IgD-negative memory B cell (primary cell): ENCODE results near the gene CDH11. TPM values are rescaled to one million over a fixed set of nuclear protein-coding genes. Genes with fewer than 3 reads are reported as not detected.
A peak's percentile ranks its signal among the peaks of the same experiment; 100 is the strongest.

Experiments
- H3K27ac Mint-ChIP-seq, 3 donors: one replicate each; pipeline ENCODE4 v1.8.0; 2020 to 2022; ENCODE audit warnings: mild to moderate bottlenecking in 3 of 3, mixed read lengths in 3 of 3, moderate library complexity in 1 of 3
- H3K27me3 Mint-ChIP-seq: one replicate; pipeline ENCODE4 v1.8.0; 2021; ENCODE audit warnings: mixed read lengths
- H3K36me3 Mint-ChIP-seq: one replicate; pipeline ENCODE4 v1.8.0; 2020; ENCODE audit warnings: mild to moderate bottlenecking, mixed read lengths
- H3K4me1 Mint-ChIP-seq, 3 donors: one replicate each; pipeline ENCODE4 v1.8.0; 2020 to 2022; ENCODE audit warnings: mixed read lengths in 3 of 3, mild to moderate bottlenecking in 1 of 3
- H3K4me3 Mint-ChIP-seq, 4 donors: one replicate each; pipeline ENCODE4 v1.8.0; 2020 to 2022; ENCODE audit warnings: mild to moderate bottlenecking in 4 of 4, mixed read lengths in 4 of 4, moderate library complexity in 3 of 4
- H3K9me3 Mint-ChIP-seq, 3 donors: one replicate each; pipeline ENCODE4 v1.8.0; 2020 to 2021; ENCODE audit warnings: mixed read lengths in 3 of 3, mild to moderate bottlenecking in 1 of 3
- polyA plus RNA-seq: library from polyadenylated mRNA; unstranded; fragments of 300-500 nt; fragmentation: Illumina TruSeq; gene quantifications from one replicate; pipeline ENCODE4 v1.2.3, GENCODE V29; 2021

Gene CDH11
- polyA plus RNA-seq, 1 donor from 2014 or later, result not detected

DNA sequence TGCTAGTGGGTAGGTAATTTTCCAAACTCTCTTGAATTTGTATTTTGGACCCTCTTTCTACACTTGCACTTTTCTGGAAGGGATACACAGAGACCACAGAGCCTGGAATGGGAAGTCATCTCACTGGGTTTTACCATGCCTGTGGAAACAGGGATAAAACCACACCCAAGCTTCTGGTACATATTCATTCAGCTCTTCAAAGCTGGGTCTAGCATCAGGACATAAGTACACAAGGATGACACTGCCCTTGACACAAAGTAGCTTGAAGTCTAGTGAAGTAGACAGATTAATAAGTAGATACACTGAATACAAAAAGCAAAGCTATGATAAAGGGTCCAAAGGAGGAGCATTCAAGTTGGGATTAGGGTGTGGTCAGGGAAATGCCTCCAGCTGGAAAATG is 118.2 kb downstream of the CDH11 start:
- Mint-ChIP-seq H3K4me1 (no peaks in the 10 kb centered on the region), H3K4me3 (no peak overlapping the region), H3K27ac (peak overlapping the region in 1 of 3 donors; percentile 43), H3K36me3 (no peaks in the 10 kb centered on the region), H3K9me3 (peaks cover 1 to 19% (median 5%) of the 10 kb centered on the region in 3 donors), H3K27me3 (no peaks in the 10 kb centered on the region)

DNA sequence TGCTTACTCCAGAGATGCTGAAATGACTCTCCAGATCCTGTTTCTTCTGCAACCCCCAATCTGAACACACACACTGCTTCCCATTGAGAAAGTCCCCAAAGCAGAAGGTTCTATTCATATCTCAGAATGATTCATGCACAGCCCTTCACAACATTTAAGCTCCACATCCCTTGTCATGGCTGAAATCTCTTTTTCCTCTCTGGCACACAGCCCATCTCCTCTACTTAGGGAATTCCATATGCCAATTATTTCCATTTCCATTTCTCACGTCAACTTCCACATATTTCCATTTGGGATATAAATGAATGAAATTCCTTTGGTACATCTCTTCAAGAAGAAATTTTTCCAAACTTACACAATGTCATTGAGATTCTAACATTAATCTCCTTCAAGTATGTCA is 119.6 kb downstream of the CDH11 start:
- peaks cover 3 to 18% (median 5%) of the 10 kb centered on the region in 3 donors for H3K9me3 Mint-ChIP-seq
- no peaks in the 10 kb centered on the region for H3K4me1 Mint-ChIP-seq
- no peak overlapping the region for H3K27ac Mint-ChIP-seq
- no peaks in the 10 kb centered on the region for H3K27me3 Mint-ChIP-seq
- H3K4me3 Mint-ChIP-seq, result no peak overlapping the region
- H3K36me3 Mint-ChIP-seq, result no peaks in the 10 kb centered on the region

DNA sequence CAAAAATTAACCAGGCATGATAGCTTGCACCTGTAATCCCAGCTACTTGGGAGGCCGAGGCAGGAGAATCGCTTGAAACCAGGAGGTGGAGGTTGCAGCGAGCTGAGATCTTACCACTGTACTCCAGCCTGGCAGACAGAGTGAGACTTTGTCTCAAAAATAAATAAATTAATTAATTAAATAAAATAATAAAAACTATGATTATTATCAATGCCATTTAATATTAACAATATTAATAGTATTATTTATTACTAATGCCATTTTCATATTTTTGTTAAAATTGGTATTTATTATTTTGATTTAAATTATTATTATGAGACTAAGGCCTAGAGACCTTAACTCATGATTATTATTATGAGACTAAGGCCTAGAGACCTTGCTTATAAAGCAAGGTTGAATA is 121.2 kb downstream of the CDH11 start:
- Mint-ChIP-seq H3K27ac (no peak overlapping the region), H3K4me1 (no peaks in the 10 kb centered on the region), H3K36me3 (no peaks in the 10 kb centered on the region), H3K4me3 (no peak overlapping the region), H3K27me3 (no peaks in the 10 kb centered on the region), H3K9me3 (peaks cover 2 to 9% (median 7%) of the 10 kb centered on the region in 3 donors)

DNA sequence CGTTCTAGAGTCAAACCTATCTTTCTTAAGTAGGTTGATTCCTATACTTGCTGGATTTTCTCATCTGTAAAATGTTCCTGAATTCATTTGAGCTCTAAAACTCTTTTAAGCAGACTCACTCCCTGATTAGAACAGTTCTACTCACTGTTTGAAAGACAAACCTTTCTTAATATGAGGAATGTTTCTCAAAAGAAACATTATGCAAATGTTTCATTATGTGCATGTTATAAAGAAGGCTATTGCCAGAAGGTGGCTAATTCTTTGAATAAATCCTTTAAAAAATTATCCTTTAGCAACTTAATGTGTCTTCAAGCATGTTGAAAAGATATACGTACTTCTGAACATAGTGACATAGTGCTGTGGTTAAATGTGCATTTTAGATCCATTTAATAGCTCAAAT is 124.1 kb downstream of the CDH11 start:
- Mint-ChIP-seq H3K4me1 (no peaks in the 10 kb centered on the region), H3K36me3 (peaks cover 1% of the 10 kb centered on the region), H3K4me3 (no peak overlapping the region), H3K9me3 (peaks cover 2 to 6% (median 4%) of the 10 kb centered on the region in 3 donors), H3K27me3 (no peaks in the 10 kb centered on the region), H3K27ac (no peak overlapping the region)

DNA sequence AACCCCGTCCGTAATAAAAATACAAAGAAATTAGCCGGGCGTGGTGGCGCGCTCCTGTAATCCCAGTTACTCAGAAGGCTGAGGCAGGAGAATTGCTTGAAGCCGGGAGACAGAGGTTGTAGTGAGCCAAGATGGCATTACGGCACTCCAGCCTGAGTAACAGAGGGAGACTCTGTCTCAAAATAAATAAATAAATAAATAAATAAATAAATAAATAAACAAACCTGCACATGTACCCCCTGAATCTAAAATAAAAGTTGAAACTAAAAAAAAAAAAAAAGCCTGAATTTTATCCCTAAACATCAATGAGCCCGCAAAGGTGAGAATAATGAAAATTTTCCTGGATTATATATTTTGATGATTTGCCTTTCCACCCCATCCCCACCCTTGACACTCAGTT is 124.7 kb downstream of the CDH11 start:
- peaks cover 1% of the 10 kb centered on the region for H3K36me3 Mint-ChIP-seq

DNA sequence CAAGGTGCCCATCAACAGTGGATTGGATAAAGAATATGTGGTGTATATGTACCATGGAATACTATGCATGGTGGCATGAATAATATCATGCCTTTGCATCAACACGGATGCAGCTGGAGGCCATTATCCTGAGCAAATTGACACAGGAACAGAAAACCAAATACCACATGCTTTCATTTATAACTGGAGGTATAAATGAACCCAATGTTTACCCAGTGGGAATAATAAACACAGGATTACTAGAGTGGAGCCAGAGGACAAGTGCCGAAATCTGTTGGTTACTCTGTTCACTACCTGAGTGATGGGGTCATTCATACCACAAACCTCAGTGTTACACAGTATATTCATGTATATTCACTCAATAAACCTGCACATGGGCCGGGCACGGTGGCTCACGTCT is 125.2 kb downstream of the CDH11 start:
- no peak overlapping the region for H3K27ac Mint-ChIP-seq
- no peaks in the 10 kb centered on the region for H3K4me1 Mint-ChIP-seq
- H3K27me3 Mint-ChIP-seq, result no peaks in the 10 kb centered on the region
- H3K9me3 Mint-ChIP-seq, result peaks cover 0 to 4% (median 2%) of the 10 kb centered on the region in 3 donors
- no peak overlapping the region for H3K4me3 Mint-ChIP-seq
- peaks cover 1% of the 10 kb centered on the region for H3K36me3 Mint-ChIP-seq

More for the DNA sequence above, 124.7 kb downstream of the CDH11 start:
- peaks cover under 1 to 4% (median 2%) of the 10 kb centered on the region in 3 donors for H3K9me3 Mint-ChIP-seq
- no peak overlapping the region for H3K27ac Mint-ChIP-seq
- no peaks in the 10 kb centered on the region for H3K4me1 Mint-ChIP-seq
- H3K4me3 Mint-ChIP-seq, result no peak overlapping the region
- no peaks in the 10 kb centered on the region for H3K27me3 Mint-ChIP-seq

DNA sequence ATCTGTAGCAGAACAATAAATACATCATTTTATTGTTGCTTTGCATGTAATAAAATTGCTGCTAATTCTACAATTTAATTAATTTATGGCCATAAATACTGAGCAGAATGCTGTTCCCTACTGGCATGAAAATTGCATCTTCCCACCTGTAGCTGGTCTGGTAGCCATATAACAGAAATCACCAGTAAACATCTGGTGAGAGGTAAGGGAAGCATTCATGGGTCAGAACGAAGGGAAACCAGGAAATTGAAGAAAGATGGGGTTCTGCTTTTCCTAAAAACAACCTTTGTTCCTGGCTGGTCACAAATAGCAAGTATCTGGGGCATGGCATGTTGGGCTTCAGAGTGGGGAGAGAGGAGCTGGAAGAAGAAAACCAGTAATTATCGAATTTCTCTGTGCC is 128.4 kb downstream of the CDH11 start:
- H3K36me3 Mint-ChIP-seq, result peaks cover 1% of the 10 kb centered on the region
- no peaks in the 10 kb centered on the region for H3K27me3 Mint-ChIP-seq
- no peak overlapping the region for H3K4me3 Mint-ChIP-seq
- no peak overlapping the region for H3K27ac Mint-ChIP-seq
- peaks cover 2 to 5% (median 2%) of the 10 kb centered on the region in 3 donors for H3K9me3 Mint-ChIP-seq
- no peaks in the 10 kb centered on the region for H3K4me1 Mint-ChIP-seq

DNA sequence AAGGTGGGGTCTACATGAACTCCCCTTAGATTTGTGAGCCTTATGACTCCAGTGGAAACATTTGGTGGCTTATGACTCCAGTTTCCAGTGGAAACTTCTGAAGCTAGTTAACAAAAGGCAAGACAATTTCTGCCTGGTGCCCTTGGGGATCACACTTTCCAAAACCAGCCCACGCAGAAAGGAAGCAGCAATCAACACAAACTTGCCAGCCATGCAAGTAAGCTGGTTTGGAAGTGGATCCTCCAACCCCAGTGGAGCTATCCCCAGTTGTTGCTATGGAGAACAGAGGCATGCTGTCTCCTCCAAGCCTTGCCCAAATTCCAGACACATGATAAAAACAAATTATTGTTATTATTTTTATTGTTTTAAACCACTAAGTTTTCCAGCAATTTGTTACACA is 130.9 kb downstream of the CDH11 start:
- Mint-ChIP-seq H3K4me3 (no peak overlapping the region), H3K27ac (no peak overlapping the region), H3K9me3 (peaks cover 0 to 10% (median 2%) of the 10 kb centered on the region in 3 donors), H3K27me3 (no peaks in the 10 kb centered on the region), H3K36me3 (peaks cover 1% of the 10 kb centered on the region), H3K4me1 (no peaks in the 10 kb centered on the region)

DNA sequence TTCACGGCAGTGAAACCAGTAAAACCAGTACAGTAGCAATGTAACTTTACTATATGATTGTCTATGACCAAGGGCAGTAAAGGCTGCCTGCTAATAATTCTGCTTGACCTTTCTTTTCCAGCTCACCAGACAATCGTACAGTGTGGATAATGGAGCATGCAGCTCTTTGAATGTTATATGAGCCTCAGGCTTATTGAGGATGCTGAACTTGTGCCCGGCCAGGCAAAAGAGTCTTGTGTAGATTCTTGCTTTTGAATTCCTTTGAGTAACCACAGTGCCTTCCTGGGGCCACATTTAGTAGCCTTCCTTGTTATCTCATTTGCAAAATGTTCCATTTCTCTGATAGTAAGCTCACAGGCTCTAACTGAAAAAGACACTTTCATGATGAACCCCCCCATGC is 131.8 kb downstream of the CDH11 start:
- H3K27me3 Mint-ChIP-seq, result no peaks in the 10 kb centered on the region
- H3K27ac Mint-ChIP-seq, result no peak overlapping the region
- peaks cover 1% of the 10 kb centered on the region for H3K36me3 Mint-ChIP-seq
- no peak overlapping the region for H3K4me3 Mint-ChIP-seq
- no peaks in the 10 kb centered on the region for H3K4me1 Mint-ChIP-seq
- peaks cover 0 to 13% (median 3%) of the 10 kb centered on the region in 3 donors for H3K9me3 Mint-ChIP-seq

DNA sequence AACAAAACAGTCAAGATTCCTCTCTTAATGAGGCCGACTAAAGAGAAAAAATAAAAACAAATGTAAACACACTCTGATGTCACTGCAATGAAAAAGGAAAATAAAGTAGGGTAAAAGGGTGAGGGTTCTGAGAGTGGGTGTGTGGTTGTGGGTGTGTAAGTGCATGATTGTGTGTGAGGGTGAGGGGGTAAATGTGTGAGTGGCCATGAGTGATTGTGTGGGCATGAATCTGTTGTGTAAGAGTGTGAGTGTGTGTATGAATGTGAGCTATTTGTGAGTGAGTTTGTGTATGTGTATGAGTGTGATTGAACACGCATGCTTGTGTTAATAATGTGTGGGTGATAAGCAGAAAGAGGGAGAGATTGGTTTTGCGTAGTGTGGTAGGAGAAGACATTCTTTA is 132.8 kb downstream of the CDH11 start:
- H3K27ac Mint-ChIP-seq, result no peak overlapping the region

DNA sequence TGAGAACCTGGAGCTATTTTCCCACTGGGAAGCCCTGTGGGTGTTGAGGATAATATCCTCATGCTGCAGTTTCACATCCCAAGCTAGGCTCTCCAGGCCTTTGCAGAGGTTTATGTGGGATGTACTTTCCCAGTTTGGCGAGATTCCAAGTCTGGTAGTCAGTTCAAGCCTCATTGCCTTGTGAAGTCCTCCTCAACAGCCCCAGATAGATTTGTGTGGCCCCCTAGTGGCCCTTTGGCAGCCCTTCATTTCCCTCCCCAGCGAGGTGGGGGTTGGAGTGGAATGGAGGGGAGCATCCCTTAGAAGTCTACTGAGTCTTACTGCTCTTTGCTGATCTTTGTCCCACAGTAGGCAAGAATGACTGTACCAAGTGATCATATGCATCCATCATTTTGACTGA is 137.9 kb downstream of the CDH11 start:
- Mint-ChIP-seq H3K27me3 (no peaks in the 10 kb centered on the region), H3K27ac (no peak overlapping the region)

More for the DNA sequence above, 132.8 kb downstream of the CDH11 start:
- no peaks in the 10 kb centered on the region for H3K27me3 Mint-ChIP-seq
- no peak overlapping the region for H3K4me3 Mint-ChIP-seq
- H3K36me3 Mint-ChIP-seq, result no peaks in the 10 kb centered on the region
- H3K4me1 Mint-ChIP-seq, result no peaks in the 10 kb centered on the region
- peaks cover 0 to 14% (median 5%) of the 10 kb centered on the region in 3 donors for H3K9me3 Mint-ChIP-seq

DNA sequence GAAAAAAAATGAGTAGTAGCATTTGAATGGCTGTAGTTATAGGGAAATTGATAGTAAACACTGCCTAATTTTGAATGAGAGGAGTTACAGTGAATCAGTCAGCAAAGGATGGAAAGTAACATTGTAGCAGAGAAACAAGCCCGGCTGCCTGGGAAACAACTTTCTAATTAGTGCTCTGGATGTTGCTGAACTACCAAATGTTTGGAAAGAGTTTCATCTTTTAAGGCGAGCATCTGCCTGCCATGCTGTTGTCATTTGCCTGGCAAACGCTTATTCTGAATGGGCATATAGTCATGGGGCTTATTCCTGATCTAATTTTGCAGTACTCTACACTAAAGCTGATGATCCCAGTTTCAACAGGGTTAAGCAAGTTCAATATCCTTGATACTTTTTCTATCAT is 138.6 kb downstream of the CDH11 start:
- Mint-ChIP-seq H3K4me1 (peaks cover 0 to 3% (median 0%) of the 10 kb centered on the region in 3 donors), H3K27ac (no peak overlapping the region), H3K36me3 (no peaks in the 10 kb centered on the region), H3K9me3 (peaks cover 0 to 22% (median 5%) of the 10 kb centered on the region in 3 donors), H3K4me3 (no peak overlapping the region), H3K27me3 (no peaks in the 10 kb centered on the region)

More for the DNA sequence above, 137.9 kb downstream of the CDH11 start:
- Mint-ChIP-seq H3K9me3 (peaks cover 0 to 20% (median 5%) of the 10 kb centered on the region in 3 donors), H3K36me3 (no peaks in the 10 kb centered on the region), H3K4me1 (peaks cover 0 to 3% (median 0%) of the 10 kb centered on the region in 3 donors), H3K4me3 (no peak overlapping the region)

DNA sequence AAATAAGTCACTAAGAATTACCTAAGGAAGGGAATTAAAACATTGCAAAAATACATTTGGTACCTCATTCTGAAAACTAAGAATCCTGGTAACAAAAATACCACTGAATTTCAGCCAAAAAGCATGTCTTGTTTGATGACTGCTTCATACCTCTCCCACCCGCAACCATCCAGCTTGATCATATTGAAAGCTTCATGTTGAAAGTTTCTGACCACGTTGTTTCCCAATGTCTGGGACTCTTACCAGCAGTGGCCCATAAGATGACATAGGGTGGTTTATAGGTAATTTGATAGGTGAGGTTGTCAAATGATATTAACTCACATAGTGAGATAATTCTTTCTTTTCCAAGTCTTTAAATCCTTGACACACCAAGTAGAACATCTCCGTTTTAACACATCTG is 139.3 kb downstream of the CDH11 start:
- Mint-ChIP-seq H3K9me3 (peaks cover 0 to 25% (median 5%) of the 10 kb centered on the region in 3 donors), H3K27me3 (no peaks in the 10 kb centered on the region), H3K36me3 (no peaks in the 10 kb centered on the region), H3K4me3 (no peak overlapping the region), H3K27ac (no peak overlapping the region), H3K4me1 (peaks cover 0 to 3% (median 0%) of the 10 kb centered on the region in 3 donors)

DNA sequence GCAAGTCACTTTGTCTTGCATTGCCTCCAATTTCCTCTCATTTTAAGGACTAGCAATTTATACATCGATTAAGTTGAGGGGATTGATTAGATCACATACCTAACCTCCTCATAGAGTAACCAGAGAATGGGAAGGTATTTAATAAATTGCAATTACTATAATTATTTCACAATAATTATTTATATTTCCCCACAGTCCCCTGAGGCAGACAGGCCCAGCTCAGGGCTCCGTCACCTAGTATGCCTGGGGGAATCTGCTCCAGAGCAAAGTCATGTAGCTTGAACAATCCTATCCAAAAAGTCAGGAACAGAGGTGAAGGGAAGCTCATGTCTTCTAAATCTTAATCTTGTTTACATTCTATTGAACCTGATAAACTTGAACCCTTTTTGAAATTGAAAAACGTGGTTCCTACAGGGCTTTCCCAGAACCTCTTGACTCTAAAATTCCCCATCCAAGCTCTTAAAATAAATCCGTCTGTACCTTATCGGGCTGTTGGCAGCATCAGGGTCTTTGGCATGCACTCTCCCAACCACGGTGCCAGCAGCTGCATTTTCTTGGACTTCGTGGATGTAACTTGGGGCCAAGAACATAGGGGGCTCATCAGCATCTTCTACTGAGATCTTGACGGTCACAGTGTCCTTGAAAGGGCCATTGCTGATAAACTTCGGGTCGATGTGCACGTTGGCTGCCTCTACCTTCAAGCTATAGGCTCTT is 140.1 kb downstream of the CDH11 start:
- Mint-ChIP-seq H3K27ac (no peak overlapping the region), H3K27me3 (no peaks in the 10 kb centered on the region), H3K36me3 (no peaks in the 10 kb centered on the region), H3K4me1 (peaks cover 0 to 3% (median 0%) of the 10 kb centered on the region in 3 donors), H3K4me3 (no peak overlapping the region), H3K9me3 (peaks cover 0 to 25% (median 5%) of the 10 kb centered on the region in 3 donors)

DNA sequence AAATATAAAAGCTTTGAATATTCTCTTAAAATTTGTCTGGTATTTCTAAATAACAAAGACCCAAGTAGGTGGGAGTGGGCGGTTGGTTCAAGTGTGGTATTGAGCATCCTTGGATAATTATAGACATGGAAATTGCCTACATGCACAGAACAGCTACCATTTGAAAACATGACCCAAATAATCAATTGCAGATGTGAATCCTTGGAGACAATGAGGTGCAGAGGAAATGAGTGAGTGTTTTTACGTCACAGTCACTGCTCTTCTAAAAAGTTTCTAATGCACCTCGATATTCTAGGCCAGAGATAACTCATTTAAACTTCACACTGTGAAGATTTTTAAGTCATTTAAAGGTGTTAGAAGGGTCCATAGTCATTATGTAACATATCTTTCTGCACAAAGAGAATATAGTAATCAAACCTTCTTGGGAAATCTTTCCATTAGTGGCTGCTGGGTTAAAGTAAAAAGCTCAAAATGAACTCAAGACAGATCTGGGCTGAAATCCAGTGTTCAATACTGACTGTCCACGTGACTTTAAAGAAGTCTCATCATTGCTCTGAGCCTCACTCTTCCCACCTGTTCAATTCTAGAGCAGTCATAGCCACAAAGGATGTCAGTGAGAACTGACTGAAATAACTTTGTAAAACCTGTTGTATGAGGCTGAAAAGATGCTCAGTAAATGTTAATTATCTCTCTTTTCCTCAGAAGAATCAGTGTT is 144.5 kb downstream of the CDH11 start:
- H3K27ac Mint-ChIP-seq, result no peak overlapping the region
- no peaks in the 10 kb centered on the region for H3K27me3 Mint-ChIP-seq
- H3K4me1 Mint-ChIP-seq, result peaks cover 0 to 3% (median 0%) of the 10 kb centered on the region in 3 donors
- H3K9me3 Mint-ChIP-seq, result peaks cover 4 to 15% (median 8%) of the 10 kb centered on the region in 3 donors
- peaks cover 4% of the 10 kb centered on the region for H3K36me3 Mint-ChIP-seq
- no peak overlapping the region for H3K4me3 Mint-ChIP-seq
